GM21528 (cell line): ENCODE data around the gene PTGIR.

Experiments used
- ATAC-seq: cut with Tn5 transposase; IDR thresholded peaks from one replicate; pipeline ENCODE4 v1.9.1; 2021; ENCODE audit warnings: mild to moderate bottlenecking, moderate library complexity; ENCODE audit not compliant: unreplicated experiment, low FRiP score

Gene PTGIR

DNA sequence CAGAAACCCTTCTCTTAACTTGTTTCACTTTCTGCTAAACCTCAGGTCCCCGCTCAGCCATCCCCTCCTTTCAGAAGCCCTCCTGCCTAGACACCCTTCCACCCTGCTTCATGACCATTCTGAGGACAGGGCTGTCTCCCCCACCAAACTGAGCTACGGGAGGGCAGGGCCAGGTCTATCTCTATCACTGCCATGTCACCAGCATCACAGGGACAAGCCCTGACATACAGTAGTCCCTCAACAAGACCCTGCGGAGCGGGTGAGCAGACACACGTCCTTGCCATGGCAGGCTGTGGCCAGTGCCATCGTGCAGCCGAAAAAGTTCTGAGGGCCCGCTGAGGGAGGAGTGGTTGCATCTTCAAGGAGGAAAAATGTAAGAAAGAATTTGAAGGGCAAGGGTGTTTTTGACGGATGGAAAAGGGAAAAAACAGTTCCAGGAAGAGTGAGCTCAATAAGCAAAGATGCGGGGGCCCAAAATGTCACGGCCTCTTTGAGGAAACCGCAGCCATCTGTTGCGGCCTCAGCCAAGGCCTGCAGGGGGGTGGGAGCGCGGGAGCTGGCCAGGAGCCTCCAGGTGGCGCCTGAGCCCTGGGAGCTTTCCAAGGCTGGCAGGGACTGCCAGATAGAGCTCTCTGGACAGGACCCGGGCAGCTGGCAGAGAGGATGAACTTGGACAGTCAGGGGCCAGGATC is 8.1 kb downstream of the PTGIR start:
- ATAC-seq: no peak

DNA sequence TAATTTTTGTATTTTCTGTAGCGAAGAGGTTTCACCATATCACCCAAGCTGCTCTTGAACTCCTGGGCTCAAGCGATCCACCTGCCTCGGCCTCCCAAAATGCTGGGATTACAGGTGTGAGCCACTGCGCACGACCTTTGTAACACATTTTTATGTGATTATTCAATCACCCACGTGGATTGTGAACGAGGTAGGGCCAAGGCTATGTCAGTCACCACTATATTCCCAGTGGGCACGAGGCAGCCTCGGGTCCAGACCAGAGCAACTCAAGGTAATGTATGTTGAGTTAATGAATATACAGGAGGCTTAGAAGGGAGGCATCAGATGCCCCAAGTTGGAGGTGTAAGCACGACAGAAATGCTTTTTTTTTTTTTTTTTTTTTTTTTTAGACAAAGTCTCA is 8.9 kb downstream of the PTGIR start:
- no peak for ATAC-seq

DNA sequence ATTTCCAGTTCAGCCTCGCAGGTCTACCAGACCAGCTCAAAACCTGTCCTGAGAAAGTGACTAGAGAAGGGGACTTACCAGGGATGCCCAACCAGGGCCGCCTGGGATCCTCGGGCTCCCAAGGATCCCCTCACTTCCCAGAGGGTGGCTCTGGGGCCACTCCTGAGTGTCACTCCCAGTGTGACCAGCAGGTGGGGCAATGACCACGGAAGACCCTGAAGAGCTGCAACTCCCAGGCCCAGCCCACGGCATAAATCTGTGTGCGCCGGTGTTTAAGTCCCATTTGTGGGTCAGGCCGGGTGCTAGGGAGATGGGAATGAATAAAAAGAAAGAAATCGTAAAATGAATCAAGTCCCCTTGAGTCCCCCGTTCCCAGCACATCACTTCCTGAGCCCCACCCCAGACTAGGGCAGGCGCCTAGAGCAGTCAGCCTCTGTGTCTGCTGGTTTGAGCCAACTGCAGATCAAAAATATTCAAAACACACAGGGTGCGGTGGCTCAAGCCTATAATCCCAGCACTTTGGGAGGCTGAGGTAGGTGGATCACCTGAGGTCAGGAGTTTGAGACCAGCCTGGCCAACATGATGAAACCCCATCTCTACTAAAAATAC is 10.7 kb downstream of the PTGIR start:
- ATAC-seq: no peak

DNA sequence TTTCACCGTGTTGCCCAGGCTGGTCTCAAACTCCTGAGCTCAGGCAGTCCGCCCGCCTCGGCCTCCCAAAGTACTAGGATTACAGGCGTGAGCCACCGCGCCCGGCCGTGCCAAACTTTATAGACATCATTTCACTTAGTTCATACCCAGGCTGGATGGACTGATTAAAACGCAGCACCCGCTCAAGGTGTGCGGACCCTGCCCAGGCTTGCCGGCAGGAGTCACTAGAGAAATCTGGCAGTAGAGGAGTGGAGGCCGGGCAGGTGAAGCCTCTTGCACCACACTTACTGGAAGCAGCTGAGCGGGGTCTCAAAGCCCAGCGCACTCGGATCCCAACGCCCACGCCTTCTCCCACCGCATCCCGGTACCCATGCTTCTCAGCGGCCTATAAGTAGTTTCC is 11.4 kb downstream of the PTGIR start:
- no peak for ATAC-seq

DNA sequence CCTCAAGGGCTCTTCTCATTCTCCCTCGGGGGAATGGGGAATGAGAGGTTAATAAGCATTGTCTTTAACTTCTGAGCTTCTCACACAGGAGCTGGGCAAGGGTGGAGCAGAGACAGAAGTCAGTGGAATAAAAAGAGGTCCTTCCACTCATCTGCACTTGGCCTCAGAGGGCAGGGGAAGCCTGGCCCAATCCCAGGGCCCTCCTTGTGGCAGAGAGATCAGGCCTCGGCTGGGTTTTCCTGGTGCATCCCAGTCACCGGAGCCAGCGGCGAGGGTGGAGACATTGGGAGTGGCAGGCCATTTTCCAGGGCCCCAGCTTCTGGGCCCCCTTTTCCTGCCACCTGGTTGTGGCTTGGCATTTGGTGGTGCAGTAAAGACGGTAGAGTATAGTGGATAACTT is 13.1 kb downstream of the PTGIR start:
- ATAC-seq: no peak

DNA sequence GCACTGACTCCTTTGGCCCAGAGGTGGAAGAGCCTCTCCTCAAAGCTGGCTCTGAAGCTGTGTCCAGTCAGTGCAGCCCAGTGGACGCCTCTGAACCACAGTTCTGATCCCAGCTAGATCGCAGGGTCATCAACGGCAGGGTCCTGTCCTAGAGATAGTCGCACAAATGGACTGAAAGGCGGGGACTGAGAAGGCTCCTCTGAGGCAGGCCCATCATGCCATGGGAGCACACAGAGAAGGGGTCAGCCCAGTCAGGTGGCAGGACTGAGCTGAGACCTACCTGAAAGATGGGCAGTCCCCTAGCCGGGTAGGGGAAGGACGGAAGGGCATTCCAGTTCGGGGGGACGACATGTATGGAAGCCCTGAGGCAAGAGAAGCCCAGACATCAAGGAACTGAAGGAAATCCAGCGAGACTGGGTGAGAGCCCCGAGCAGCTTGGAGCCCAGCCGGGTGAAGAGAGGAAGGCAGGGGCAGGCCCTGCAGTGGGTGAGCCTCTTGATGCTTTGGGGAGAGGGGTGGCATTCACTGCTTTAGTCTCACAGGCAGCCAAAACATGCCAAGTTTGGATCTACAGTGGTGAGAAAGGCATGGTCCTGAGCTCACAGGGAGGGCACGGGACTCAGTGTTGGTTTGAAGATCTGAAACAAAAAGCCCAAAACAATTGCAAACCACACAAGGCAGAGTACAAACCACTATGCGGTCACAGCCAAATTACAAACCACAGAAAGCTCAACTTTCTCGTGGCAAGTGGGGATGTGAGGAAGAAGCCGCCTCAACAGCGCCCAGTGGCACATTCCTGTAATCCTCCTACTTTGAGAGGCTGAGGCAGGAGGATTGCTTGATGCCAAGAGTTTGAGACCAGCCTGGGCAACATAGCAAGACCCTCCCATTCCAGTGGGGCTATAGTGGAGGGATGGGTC is 13.8 kb downstream of the PTGIR start:
- no peak for ATAC-seq

DNA sequence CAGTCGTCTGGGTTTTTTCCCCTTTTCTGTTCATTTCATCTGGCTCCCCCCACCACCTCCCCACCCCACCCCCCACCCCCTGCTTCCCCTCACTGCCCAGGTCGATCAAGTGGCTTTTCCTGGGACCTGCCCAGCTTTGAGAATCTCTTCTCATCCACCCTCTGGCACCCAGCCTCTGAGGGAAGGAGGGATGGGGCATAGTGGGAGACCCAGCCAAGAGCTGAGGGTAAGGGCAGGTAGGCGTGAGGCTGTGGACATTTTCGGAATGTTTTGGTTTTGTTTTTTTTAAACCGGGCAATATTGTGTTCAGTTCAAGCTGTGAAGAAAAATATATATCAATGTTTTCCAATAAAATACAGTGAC is 14.5 kb downstream of the PTGIR start:
- ATAC-seq: no peak

DNA sequence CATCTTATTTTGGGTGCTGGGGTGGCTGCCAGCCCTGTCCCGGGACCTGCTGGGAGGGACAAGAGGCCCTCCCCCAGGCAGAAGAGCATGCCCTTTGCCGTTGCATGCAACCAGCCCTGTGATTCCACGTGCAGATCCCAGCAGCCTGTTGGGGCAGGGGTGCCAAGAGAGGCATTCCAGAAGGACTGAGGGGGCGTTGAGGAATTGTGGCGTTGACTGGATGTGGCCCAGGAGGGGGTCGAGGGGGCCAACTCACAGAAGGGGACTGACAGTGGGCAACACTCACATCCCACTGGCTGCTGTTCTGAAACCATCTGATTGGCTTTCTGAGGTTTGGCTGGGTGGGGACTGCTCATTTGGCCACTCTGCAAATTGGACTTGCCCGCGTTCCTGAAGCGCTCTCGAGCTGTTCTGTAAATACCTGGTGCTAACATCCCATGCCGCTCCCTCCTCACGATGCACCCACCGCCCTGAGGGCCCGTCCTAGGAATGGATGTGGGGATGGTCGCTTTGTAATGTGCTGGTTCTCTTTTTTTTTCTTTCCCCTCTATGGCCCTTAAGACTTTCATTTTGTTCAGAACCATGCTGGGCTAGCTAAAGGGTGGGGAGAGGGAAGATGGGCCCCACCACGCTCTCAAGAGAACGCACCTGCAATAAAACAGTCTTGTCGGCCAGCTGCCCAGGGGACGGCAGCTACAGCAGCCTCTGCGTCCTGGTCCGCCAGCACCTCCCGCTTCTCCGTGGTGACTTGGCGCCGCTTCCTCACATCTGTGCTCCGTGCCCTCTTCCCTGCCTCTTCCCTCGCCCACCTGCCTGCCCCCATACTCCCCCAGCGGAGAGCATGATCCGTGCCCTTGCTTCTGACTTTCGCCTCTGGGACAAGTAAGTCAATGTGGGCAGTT is 15.1 kb downstream of the PTGIR start:
- no peak for ATAC-seq

DNA sequence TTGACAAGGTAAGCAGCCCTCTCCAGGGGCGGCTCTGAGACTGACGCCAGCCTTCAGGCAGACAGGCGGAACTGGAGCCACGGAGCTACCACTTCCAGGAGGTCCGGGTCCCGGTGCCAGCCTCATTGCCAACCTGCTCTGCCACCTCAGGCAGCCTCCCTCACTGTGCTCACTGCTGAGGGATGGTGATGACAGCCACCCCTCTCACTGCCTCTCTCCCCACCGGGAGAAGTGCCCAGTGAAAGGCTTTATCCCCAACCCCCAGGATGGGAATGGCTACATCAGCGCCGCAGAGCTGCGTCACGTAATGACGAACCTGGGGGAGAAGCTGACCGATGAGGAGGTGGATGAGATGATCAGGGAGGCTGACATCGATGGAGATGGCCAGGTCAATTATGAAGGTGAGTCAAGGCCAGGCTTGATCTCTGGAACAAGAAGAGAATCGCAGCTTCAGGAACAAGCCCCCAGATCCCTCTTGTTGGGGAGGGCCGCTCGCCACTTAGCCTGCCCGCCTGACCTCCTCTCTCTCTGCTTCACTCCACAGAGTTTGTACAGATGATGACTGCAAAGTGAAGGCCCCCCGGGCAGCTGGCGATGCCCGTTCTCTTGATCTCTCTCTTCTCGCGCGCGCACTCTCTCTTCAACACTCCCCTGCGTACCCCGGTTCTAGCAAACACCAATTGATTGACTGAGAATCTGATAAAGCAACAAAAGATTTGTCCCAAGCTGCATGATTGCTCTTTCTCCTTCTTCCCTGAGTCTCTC is 16.1 kb downstream of the PTGIR start:
- no peak for ATAC-seq

DNA sequence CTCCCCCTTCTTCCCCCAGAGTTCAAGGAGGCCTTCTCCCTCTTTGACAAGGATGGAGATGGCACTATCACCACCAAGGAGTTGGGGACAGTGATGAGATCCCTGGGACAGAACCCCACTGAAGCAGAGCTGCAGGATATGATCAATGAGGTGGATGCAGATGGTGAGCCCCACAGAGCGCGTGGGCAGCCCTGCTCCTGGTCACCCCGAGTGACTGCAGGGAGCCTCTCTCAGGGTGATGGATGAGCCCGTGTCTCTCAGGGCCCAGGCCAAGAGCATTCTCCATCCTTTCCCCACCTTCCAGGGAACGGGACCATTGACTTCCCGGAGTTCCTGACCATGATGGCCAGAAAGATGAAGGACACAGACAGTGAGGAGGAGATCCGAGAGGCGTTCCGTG is 16.7 kb downstream of the PTGIR start:
- no peak for ATAC-seq

DNA sequence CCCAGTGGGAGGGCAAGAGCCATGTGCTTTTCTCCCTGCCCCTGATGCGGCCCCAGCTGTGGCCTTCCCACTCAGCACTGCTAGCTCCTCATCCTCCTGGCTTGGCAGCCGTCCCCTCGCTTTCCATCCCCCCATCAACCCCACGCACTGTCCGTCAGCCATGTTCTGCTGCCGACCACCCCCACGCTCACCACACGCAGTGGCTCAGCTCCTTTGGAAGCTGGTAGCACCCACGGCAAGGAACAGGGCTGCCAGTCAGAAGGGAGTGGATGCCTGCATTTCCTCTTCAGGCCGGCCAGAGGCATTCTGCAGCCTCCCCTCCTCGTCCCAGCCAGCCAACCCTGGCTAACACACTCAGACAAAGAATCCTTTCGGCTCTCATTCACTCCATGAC is 17.4 kb downstream of the PTGIR start:
- ATAC-seq: no peak

DNA sequence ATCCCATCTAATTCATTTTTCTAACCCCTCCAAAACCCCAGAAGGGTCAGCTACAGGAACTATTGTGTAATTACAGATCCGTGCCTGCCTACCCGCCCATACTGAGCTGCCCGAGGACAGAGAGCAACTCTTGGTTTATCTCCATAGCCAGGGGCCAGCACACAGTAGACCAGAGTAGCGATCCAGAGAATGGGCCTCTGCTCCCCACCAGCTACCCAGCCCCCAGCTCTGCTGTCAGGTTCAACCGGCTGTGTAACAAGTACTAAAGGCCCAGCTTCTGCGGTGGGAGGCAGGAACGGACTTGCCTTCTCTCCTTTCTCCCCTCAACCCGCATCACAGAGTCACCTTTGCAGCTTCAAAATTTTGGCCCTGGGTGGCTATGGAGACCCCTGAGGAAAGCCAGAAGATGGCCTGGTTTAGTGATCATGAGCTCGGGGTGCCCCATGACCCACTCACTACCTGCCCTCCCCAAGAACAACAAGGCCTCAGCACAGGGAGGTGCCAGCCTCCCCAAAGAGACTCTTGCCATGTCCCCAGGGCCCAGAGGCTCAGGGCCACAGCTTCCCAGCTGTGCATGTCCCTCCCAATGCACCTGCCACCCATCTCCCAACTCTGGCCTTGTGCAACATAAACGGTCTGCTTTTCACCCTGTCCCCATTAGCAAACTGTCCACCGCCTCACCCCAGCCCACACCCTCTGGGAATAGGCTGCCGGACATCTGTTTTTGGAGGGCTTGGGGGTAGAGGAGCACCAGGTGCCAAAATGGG is 18.0 kb downstream of the PTGIR start:
- ATAC-seq: no peak

DNA sequence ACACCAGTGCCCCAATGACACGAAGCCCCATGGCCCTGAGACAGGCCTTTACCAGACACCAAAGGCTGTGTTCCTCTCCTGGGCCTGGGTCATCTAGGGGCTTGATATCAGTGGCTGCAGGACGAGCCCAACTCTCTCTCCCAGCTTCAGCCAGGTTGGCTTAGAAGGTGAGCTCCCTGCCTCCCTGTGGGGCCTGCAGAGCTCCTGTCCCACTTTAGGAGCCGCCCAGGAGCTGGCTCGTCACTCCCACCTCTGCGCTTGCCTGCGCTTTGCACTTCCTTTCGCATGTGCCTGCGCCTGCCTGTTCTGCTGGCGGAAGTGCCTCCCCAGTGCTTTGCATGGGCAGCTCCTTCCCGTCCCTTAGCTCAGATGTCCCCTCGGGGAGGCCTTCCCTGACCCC is 18.9 kb downstream of the PTGIR start:
- no peak for ATAC-seq

DNA sequence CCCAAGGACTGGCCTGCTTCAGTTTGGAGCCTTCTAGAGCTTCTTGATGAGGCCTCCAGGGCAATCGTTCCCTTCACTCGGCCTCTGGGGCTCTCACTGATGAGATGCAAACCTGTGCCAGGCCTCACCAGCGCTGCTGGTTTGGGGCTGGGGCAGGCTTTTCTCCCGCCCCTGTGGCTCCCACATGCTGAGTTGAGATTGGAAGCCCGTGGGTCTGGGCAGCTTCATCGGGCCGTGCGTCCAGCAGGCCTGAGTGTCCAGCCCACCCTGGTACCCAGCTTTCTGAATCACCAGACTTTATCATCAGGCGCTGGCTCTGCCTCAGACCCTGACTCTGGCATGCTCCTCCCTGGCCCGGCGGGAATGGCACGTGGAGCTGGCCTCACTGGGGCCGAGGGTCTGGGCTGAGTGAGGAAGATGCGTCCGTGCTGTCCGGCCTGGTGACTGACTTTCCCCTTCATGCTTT is 19.5 kb downstream of the PTGIR start:
- ATAC-seq: no peak

DNA sequence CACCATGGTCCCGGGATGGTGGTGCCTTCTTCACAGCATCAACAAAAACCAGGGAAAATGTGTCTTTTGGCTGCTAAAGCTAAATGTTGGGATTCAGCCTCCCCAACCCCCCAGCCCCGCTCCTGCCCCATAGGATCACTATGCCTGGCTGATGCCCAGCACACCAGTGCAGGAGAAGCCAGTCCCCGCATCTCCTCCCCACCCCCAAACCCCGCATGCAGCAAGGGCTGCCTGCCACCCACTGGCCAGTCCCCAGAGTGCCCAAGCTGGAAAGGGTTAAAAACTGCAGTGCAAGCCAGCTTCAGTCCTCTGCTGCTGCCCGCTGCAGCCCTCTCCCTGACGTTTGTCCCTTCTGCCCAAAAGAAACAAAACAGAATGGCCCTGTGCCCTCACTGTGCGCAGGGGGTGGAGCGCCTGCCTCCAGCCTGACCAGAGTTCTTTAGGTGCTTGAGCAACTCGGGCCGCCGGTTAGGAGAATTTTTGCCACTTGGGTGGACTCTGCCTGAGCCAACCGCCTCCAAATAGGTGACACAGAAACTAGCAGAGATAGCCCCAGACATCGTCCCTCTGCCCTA is 20.0 kb downstream of the PTGIR start:
- no peak for ATAC-seq

DNA sequence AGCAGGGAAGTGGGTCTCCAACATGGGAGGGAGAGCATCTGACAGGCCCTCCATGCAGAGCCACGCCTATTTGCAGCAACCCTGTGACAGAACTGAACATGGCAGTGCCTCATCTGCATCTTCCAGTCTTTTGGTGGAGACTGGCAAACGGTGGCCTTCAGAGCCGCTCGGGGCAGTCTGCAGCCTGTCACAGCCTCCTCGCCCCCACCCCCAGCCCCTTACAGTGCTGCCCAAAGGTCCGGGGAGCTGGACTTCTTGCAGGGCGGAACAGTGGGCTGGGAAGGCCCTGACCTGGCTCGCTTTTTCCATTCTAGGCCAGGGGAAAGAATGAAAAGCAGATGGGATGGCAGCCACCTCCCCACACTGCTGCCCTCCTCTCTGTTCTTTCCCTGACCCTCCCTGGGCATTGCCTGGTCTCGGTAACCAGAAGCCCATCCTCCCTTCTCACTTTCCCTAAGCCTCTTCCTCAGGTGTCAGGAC is 21.1 kb downstream of the PTGIR start:
- no peak for ATAC-seq

DNA sequence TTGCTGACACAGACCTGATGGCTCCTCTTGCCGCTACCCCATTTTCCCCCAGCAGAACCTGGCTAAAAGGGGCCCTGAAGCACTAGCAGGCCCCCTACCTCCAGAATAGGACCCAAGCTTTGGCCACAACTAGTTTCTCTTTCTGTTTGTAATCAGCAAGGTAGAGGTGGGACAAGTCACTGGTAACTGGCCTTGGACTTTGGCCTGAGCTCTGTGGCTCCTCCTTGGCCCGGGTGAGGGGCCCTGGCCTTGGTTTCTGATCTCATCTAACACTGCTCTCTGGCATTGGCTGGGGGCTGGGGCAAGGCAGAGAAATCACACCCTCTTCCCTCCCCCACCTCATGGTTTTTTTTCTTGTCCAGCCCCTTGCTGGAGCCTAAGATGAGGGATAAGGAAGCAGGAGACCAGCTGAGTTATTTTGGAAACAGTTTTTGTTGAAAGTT is 21.7 kb downstream of the PTGIR start:
- ATAC-seq: no peak

DNA sequence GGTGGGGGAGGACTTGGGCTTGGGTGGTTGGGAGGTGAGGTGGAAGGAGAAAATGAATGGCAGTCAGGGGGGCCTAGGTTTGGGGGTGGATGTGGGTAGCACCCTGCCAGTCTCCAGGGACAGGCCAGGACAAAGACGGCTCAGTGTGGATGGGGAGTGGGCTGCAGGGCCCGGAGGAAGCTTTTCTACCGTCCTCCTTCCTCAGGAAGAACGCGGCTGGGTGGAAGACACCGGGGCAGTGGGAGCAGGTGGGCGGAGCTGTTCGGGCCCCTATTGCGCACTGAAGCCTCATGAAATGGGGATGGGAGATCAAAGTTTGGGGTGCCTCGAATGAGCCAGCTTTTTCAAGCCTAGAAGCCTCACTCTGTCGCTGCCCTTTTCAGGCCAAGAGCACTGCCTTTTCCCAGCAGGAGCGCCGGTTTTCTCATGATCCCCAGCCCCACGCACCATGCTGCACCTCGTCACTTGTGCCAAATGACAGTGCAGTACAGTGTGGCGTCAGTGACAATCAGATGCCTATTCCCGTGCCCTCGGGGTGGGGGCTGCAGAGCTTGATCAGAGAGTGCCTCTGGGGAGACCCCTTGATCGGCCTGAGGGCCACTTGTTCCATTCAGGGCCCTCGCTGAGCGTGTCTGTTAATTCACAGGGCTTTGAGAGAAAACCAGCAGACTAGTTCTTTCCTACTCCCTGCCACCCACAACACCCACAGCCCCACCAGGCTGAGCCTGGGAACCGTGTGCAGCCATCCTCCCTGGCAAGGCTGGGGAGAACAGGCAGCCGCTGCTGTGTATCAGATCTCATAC is 22.3 kb downstream of the PTGIR start:
- no peak for ATAC-seq
